ENCODE data around the gene PLA2G4B.

Gene PLA2G4B

DNA sequence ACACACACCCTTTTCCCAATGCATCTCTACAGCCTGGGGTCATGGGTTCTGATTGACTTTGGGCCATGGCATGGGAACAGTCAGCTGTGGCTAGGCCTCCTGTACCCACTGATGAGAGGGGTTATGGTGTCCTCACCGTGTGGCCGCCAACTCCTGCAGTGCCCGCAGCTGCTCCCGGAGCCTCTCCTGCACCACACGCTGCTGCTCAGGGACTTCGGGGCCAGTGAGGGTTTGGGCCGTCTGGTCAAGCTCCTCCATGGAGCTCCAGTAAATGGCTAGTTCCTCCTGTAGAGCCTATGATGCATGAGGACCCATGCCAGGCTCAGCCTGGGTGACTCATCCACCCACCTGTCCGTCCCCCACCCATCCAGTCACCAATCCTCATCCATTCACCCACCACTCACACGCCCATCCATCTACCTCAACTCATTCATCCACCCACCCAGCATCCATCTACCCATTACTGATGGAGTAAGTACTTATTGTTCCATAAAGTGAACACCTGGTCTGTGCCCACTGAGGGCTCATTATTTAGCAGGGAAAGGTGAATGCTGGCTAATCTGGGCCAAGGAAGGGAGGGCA lies 33.6 kb downstream of the PLA2G4B start:
- no peak for DNase-seq

GRCh38 chr15:41873711-41874110 lies 35.1 kb downstream of the PLA2G4B start:
- no peak for DNase-seq

DNA sequence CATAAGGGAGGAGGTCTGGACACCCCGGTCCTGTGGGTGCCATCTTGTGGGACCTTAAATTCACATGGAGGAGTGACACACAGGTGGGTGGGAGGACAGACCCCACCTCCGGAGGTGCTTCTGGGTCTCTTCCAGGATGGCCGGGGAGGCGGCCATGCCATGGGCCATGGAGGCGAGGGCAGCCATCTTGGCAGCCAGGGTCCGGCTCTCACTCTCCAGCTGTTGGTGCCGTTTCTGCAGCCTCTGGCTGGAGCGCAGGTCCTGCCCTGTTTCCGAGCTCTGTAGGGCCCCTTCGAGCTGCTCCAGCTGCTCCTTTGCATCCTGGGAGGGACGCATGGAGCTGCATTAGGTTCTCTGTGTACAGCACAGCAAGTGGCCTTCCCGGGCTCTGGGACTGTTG lies 36.1 kb downstream of the PLA2G4B start:
- DNase-seq = no peak

- no peak for DNase-seq
Observed at GRCh38 chr15:41876007-41876406, 37.4 kb downstream of the PLA2G4B start.

DNA sequence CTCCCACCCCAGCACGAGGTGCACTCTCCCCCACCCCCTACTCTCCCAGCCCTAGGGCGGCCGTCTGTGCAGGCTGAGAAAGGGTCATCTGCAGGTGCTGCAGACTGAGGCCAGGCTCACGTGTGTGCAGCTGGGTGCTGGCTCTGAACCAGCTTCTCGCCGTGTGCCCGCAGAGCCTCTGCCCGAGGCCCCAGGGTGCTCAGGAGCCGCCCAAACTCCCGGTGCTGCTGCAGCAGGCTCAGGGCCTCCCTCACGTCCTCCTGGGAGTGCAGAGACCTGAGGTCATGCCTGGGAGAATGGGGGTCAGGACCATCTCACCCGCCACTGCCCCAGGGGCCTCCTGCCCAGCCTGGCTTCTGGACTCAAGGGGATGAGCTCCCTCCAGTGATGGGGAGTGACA lies 38.0 kb downstream of the PLA2G4B start:
- no peak for DNase-seq

DNA sequence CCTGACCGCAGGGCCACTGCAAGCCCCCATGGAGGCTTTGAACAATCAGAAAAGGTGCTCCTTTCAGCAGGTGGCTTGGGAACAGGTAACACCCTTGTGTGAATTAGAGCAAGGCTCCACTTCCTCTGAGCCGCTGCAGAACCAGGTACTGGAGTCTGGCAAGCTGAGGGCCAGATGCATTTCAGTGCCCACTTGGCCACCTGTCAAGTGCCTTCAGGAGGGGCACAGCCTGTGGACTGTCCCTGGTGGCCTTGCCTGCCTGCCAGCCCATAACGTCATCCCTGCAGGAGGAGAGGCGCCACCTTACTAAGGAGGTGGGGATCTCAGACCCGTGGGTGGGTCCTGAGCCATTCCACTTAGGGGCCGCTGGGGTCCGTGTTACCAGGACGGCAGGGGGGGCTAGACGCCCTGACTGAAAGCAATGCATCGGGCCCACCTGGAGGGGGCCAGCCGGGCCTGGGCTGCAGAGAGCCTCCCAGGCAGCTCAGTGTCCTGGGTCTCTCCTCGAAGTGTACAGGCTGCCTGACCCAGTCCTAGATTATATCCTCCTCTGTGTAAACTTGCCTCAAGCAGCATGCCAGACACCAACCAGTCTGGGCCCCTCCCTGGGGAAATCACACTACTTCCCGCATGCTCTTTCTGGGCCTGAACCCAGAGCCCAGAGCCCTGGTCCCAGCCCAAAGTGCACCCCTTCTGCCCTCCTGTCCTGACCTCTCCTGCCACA lies 39.1 kb downstream of the PLA2G4B start:
- DNase-seq = no peak

GRCh38 chr15:41878355-41878699 lies 39.7 kb downstream of the PLA2G4B start:
- no peak for DNase-seq

DNA sequence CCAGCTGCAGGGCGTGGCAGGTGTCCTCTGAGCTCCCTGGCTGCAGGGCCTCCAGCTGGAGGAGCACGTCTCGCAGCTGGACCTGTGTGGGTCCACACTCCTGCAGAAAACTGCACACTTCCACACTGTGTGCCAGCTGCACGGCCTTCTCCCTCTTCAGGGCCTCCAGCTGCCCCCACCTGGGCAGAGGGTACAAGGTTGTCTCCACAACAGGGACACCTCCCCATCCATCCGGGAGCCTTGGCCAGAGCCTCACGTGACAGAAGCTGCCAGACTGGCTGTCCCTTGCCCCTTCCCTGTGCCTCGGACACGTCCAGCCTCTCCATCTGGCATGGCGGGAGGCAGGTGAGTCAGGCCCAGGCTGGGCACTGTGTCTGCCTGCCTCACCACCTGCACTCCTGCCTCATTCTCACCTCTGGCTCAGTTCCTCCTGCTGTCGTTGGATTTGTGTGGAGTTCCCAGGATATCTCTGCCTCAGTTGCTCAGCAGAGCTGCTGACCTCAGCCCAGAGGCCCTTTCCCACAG lies 40.7 kb downstream of the PLA2G4B start:
- no peak for DNase-seq

DNA sequence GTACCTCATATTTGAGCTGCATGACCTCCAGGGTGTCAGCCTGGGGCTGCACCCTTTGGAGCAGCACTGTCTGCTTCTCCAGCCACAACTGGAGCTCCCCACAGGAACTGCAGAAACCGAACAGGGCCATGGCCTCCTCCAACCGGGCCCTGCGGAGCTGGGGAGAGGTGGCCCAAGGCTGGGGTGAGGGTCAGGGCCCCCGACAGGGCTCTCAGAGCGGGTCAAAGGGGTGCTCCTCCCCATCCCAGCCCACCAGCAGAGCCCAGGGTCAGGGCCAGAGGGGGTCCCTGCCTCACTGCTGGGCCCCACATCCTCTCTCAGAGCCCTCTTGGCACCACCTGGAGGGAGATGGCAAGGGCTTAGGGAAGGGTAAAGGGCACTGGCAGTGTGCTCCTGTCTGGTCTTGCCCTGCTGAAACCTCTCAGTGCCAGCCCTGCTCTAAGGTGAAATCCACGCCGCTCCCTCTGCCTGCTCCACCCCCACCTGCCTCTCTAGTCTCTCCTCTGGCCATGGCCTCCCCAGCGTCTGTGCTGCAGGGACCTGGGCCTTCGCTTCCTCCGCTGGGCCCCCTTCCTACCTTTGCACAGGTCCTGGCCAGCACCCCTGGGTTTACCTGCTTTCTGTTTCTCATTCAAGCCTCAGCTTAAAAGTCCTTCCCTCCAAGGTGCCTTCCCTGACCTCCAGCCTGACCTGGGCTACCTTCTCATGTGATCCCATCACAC lies 41.7 kb downstream of the PLA2G4B start:
- no peak for DNase-seq

DNA sequence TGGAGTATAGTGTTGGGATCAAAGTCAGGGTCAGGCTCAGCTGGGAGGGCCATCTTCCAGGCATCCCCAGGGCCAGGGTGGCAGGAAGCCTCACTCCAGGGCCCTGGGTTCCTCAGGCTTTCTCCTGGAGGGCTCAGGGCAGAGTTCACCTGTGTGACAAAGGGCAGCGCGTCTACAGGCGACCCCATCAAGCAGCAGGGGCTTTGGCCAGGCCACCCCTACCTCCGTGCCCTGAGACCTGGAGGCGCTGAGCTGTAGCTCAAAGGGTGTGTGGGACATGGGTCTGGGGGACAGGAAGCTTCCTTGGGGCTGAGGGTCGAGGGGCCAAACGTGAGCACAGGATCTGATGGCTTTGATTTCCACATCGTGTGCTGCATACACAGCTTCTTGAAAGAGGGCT lies 42.4 kb downstream of the PLA2G4B start:
- no peak for DNase-seq

- DNase-seq = no peak
Observed at GRCh38 chr15:41881550-41881919, 42.9 kb downstream of the PLA2G4B start.

- DNase-seq = peak; percentile 23
Observed at GRCh38 chr15:41881920-41882688, 43.5 kb downstream of the PLA2G4B start.

- DNase-seq = no peak
Observed at GRCh38 chr15:41882689-41883483, 44.2 kb downstream of the PLA2G4B start.

DNA sequence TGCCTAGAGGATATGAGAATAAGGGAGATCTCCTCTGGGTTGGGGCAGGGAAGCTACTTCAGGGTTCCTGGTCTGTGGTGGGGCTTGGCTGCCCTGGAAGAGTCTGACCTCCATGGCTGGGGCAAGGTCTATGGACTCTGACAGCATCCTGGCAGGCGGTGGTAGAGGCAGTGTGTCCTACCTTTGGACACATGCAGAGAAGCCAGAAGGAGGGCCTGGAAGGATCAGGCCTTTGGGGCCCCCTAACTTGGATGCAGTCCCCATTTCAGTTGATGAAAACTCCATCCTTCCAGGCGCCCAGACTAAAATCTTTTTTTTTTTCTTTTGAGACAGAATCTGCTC lies 44.8 kb downstream of the PLA2G4B start:
- no peak for DNase-seq

DNA sequence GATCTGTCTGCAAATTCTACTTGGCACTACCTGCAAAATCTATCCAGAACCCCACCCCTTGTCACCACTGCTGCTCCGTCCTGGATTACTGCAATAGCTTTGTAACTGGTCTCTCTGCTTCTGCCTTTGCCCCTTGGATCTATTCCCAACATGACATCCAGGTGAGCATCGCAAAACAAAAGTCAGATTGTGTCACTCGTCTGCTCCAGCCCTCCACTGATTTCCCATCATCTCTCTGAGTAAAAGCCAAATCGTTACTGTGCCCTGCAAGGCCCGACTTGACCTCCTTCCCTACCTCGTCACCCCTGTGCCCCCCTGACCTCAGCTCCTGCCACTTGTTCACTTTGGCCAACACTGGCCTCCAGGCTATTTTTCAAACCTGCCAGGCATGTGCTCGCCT lies 45.8 kb downstream of the PLA2G4B start:
- DNase-seq = no peak

DNA sequence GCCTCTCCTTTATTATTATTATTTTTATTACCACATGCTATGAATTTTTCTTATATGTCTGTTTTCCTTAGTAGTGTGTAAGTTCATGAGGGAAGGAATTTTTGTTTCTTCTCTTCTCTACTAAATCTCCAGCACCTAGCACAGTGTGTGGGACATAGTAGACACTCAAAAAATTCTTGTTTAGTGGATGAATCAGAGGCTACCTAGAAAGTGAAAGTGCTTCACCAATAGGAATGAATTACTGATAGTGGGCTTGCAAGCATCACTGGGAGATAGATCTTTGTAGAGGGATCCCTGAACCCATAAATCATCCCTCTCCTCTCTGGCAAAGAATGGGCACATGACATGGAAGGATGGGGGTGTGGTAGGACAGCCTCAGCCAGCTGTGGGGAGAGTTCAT lies 46.7 kb downstream of the PLA2G4B start:
- no peak for DNase-seq

- no peak for DNase-seq
Observed at GRCh38 chr15:41885841-41886240, 47.2 kb downstream of the PLA2G4B start.

- no peak for DNase-seq
Observed at GRCh38 chr15:41886741-41887140, 48.1 kb downstream of the PLA2G4B start.

DNA sequence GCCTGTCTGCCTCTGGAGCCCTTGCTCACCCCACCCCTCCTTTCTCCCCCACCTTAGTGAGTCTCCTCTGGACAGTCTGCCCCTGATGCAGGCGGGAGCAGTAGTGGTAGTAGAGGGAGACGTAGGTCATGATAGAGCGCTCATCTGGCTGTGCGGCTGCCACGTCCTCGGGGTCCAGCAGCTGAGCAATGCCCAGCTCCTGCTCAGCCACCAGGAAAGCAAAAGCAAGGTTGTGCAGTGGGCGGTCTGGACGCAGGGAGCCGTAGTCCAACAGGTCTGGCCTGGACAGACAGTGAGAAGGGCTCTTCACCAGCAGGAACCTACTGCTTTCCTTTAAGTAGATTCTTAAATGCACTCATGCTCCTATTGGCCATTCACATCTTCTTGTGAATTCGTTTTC lies 48.5 kb downstream of the PLA2G4B start:
- DNase-seq = no peak

- DNase-seq = no peak
Observed at GRCh38 chr15:41887893-41888292, 49.2 kb downstream of the PLA2G4B start.

- DNase-seq = no peak
Observed at GRCh38 chr15:41888662-41889253, 50.1 kb downstream of the PLA2G4B start.

DNA sequence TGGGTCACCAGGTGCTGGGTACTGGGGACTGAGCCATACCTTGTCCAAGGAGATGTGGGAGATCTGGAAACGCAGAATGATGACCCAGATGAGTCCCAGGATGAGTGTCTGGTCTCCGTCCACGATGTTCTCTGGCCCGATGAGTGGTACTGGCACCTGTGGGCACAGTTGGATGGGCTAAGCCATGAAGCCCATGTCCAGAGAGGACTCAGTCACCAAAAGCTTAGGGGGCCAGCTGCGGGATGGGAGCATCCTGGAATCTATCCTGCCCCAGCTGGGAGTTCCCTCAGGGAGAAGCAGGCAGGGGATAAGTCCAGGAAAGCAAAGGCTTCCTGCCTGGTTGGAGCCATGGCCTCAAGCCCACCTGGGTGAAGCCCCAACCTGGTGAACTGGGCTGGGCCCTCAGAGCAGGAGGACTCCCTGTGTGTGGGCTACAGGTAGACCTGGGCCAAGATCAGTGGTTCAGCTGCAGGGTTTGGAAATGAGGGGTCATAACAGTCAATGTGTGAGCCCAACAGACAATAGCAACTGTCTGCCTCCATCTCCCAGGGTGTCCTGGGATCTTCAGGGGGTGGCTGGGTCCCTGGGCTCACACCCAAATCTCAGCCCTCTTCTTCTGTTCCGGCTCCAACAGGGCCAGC lies 51.5 kb downstream of the PLA2G4B start:
- DNase-seq = no peak
